ENCODE results near the gene MTFMT.
"Not testable (repeated sequence)": the region's sequence is repeated elsewhere in the genome, so short reads cannot be mapped to it uniquely, and the experiment has no call there.

The MTFMT gene

DNA sequence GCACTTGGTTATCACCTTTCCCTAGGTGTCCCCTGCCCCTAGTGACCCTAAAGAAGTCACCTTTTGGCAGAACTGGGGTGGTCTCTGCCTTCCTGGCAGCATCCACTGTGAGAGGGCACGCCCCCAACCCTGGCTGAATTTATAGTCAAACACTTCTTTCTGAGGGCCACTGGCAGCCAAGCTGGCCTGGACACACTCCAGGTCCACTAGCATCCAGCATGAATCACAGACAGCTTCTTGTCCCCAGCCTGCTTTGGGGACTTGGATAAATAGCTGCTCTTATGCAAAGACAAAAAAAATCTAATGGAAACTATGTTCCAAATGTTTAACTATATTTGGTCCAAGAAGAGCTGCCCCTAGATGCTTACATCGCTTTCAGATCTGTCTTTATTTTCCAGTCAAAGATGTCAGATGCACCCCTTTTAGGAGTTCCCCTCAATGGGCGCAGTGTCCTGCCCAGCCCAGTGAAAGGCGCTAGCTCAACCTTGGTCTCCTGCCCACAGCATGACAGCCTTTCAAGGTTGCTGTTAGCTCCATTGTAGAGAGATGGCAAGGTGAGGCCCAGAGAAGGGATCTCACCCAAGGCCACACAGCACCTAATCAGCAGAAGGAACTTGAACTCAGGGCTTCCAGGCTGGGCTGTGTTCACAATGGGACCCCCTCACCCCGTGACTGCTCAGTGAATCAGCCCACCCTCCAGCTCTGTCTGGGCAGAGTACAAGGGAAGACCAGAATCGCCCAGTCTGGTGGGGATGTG is 31.4 kb upstream of the MTFMT start:
- DNase-seq (ENCODE audit: low read depth), result no peak

DNA sequence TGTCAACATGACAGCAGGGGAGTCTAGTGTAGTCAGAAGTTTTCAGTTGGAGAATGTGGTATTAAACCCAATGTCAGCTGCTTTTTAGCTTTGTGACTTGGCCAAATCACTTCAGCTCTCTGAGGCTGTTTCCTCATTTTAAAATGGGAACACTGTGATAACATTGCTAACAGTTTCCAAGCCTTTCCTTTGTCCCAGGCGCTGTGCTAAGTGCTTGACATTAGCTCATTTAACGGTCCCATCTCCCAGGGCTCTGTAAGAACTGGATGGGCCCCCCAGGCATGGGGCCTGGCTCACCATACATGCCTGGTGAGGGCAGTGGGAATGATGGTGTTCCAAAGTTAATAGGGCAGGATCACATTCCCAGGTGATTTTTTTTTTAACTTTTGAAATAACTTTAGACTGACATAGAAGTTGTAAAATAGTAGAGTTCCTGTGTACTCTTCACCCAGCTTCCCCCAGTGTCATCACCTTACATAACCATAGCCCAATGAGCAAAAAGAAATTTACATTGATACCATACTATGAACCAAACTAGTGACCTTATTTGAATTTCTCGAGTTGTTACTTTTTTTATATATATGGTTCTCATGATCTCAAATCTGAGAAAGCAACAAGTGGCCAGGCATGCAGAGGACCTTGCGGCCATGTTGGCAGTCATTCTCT is 30.6 kb upstream of the MTFMT start:
- no peak for DNase-seq (ENCODE audit: low read depth)

DNA sequence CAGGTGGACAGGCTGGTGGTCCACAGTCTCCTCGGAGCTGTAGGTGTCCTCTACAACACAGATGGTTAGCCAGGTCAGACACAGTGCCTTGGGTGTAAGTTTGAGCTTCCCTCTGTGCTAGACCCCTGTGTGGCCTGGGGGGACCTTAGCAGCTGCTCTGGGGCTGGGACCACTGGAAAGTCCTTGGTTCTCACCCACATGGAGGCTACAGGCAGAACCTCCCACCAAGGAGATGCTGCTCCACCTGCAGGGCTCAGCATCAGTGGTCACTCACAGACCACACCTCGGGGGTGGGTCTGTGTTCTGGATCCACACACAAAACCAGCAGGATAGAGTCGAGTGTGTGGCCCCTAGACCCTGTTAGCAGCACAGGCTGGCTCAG is 29.9 kb upstream of the MTFMT start:
- no peak for DNase-seq (ENCODE audit: low read depth)

DNA sequence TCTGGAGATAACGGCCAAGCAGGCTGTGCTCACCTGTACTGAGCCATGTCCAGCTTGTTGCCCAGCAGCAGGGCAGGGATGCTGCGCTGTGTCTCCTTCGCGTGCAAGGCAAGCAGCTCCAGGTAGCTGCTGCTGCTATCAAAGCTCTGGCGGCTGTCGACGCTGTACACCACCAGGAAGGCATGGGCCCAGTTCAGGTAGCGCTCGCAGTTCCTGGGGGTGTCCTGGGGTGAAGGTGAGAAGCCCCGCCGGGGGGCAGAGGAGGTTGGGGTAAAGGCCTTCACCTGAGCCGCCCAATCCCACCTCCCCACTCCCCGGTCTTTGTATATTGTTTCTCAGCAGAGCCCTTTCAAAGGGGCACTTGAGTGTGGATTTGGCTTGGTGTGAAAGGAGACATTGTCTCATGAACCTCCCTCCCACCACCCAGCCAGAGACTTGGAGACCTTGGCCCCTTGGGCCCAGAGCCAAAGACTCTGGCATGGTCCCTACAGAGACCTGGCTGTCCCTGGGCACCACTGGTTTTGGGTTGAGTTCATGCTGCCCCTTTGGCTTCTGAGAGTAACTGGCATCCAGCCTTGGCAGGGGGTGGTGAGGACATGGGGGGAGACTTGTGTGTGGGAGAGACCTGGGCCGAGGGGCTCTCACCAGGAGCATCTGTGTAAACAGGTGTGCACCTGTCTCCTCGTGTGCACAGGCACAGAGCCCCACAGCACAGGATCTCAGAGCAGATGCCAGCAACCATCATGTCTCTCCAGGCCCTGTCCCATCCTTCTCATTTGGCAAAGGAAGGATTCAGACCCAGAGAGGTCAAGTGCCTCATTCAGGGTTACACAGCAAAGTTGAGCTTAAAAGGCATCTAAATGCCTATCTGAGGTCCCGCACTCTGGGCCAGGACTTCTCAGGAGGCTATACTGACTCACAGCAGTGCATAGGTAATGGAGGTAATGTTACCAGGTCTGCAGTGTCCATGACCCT is 29.2 kb upstream of the MTFMT start:
- DNase-seq (ENCODE audit: low read depth), result no peak

DNA sequence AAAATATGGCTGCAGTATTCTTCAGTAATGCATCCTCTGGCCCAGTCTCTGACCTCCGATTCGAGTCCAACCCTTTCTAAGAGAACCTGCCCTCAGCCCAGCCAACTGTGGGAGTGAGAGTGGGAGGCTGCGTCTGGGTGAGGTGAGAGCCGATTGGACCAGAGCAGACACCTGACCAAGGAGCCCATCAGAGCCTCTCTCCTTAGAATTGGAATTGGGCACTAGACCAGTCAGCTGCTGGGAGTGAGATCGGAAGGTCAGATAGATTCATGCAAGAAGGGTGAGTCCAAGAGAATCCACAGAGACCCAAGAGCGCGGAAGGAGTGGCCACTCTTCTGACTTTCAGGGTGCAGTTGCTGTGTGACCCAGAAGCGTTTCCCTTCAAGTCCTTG is 28.1 kb upstream of the MTFMT start:
- DNase-seq (ENCODE audit: low read depth), result no peak

DNA sequence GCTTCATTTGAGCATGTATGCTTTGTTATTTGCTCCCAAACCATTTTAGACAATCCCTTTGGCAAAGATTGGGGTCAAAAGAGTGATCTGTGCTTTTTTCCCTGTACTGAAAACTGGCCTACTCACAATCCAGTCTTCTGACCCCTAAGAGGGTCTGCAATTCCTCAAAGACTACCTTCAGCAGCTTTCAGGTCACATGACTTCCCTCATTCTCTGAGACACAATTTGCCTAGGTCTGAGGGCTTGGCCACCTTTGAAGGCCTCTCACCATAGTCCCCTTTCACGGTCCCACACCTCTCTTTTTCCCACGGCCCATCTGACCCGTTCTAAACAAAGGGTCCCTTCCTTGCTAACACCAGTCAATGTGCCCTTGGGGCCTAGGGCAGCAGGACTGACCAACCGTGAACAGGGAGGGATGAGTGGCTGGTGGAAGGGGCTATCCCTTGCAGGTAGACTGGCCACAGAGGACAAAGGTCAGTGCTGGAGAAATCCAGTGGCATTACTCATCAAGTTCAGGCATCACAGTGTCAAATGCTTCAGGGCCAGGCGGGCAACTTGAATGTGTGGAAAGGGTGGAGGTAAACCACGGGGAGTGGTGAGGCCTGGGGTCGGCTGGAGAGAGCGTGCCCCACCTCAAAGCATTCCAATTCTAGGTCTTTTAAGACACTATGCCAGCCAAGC is 27.6 kb upstream of the MTFMT start:
- no peak for DNase-seq (ENCODE audit: low read depth)

DNA sequence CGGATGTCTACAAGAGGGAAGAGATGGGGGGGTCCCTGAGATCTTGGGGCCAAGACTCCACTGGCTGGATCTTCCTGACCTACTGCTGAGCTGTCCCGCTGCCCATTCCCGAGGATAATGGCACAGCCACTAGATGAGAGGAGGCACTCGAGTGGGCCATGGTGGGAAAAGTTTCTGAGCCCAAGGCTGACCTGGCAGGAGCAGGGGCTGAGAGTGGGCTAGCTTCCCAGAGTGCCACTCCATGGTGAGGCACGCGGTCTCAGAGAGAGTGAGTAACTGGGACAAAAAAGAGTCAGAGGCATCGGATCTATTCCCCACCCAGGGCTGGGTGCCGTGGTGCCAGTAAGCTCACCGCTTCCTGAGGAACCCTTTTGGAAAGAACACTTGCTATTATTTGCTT is 26.7 kb upstream of the MTFMT start:
- DNase-seq (ENCODE audit: low read depth), result no peak

DNA sequence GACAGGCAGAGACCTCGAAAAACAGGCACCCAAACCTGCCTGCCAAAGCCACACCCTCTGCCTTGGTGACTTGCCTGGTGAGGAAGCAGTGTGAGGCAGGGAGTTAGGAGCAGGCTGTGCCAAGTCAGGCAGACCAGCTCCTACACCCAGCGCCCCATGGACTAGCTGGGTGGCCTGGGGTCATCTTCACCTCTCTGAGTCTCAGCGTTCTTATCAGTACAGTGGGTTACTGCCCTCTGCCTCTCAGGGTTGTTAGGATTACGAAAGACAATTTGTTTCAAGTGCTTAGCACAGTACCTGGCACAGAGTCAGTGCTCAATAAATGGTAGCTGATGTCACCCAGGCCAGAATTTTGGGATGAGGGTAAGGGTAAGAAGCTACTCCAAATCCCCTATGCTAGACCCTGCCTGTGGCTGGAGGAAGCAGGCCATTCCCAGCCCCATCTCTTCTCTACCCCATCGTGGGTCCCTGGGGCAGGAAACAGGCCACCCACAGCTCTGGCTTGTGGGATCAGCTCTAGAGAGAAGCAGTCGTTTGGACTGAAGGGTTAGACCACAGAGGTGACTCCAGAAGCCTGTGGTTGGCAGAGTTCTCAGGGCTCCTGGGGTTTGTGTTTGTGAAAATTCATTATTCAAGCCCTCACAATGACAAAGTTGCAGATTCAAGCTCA is 25.9 kb upstream of the MTFMT start:
- no peak for DNase-seq (ENCODE audit: low read depth)

DNA sequence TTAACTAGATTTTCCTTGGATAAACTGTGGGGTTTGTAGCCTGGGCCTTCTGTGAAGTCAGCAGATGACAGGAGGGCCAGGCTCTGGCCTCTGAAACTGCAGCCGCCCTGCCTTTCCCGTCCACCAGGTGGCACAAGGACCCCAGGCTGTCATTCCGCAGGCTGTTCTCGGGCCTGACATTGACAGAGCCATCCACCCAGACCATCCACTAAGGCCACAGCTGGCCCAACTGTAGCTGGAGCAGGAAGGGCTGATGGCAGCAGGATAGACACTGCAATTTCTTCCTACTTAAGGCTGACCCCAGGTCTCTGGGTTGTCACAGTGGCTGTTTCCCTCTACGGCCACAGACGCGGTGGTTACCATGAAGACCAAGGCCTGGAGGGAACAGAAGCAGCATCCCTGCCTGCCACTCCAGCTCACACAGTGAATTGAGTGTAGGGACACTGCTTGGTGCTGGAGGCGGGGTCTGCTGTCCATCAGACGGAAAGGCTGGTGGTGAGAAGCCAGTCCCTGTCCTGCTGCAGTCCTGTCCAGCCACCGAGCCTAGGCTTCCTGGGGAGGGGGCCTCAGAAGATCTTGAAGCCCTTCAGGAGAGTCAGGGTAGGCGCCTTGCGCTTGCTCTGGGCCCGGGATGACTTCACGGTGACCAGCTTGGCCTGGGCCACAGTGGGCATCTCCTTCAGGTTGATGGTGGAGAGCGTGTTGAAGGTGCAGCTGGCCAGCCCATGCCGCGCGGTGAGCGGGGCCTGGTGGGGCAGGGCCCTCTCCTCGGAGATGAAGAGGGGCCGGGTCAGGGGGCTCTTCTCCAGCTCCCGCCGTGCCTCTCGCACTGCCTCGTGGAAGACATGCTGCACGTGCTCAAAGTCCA is 25.1 kb upstream of the MTFMT start:
- no peak for DNase-seq (ENCODE audit: low read depth)

DNA sequence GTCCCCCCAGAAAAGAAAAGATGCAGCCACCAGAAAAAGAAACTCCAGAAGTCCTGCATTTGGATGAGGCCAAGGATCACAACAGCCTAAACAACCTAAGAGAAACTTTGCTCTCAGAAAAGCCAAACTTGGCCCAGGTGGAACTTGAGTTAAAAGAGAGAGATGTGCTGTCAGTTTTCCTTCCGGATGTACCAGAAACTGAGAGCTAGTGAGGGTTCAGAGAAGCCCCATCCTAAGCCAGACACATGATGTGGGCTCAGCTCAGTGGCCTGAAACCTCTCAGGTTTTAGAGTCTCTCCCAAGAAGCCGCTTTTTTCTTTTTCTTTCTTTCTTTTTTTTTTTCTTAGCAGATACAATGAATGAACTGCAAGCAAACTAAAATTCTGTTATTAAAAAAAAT is 23.5 kb upstream of the MTFMT start:
- no peak for DNase-seq (ENCODE audit: low read depth)

DNA sequence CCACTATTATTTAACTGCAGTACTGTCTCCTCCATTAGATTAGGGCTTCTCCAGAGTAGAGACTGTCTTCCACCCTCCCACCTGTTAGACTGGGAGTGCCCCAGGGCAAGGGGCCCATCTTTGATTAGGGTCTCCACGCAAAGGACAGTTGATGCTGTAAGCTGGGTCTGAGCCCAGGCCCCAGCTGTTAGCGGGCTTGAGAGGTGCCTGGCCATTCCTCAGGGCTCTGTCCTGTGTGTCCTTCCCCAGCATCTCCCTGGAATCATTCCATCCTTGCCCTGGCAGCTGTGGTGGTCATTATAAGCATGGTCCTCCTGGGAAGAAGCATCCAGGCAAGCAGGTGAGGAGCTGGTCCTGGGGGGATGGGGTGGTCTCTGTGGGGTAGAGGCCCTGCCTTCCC is 21.8 kb upstream of the MTFMT start:
- no peak for DNase-seq (ENCODE audit: low read depth)

DNA sequence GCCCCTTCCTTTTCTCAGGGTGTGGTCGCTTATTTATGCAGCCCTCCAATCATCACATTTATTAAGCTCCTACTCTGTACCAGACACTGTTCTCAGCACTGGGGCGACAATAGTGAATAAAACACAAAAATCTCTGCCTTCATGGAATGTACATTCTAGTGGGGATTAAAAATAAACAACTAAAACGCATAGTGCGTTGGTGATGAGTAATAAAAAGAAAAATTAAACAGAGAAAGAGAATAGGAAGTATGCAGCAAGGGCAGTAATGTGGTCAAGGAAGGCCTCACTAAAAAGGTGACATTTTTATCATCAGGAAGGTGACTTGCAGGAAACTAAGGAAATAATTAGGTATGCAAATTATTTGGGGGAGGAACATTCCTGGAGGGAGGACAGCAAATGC is 20.8 kb upstream of the MTFMT start:
- DNase-seq (ENCODE audit: low read depth), result no peak

DNA sequence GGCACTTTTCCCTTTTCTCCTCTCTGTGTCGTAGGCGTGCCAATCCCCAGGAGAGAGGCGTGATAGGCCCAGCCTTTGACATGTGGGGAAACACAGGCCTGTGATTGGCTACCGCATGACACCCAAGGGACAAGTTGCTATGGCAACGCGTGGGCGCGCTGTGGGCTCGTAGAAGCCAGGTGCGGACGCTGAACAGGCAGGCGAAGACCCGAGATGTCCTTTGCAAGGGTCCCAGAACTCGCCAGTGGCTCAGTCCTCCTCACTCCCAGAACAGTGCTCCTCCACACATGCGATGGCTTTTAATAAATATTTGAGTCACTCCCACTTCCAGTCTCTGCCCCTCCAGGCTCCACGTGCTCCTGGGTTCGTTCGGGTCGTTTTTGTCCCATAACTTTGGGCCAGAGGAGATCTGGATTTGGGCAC is 20.0 kb upstream of the MTFMT start:
- peak; percentile 61 for DNase-seq (ENCODE audit: low read depth)

DNA sequence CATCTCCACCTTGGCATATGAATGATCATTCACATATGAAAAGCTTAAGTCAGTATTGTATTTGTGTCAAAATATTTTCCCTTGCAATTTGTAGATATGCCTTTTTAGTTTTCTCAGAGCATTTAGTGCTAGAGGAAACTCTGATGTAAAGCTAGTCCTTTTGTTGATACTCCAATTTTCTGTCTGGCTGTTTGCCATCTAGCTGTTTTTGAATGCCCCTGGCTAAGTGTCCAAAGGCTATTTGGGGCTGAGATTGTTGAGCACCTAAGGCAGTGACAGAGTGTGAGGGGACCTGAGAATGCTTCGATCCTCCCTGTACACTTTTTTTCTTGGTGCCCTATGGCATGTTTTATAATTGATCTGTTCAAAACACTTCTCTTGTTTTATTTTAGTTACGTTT is 18.8 kb upstream of the MTFMT start:
- no peak for DNase-seq (ENCODE audit: low read depth)

DNA sequence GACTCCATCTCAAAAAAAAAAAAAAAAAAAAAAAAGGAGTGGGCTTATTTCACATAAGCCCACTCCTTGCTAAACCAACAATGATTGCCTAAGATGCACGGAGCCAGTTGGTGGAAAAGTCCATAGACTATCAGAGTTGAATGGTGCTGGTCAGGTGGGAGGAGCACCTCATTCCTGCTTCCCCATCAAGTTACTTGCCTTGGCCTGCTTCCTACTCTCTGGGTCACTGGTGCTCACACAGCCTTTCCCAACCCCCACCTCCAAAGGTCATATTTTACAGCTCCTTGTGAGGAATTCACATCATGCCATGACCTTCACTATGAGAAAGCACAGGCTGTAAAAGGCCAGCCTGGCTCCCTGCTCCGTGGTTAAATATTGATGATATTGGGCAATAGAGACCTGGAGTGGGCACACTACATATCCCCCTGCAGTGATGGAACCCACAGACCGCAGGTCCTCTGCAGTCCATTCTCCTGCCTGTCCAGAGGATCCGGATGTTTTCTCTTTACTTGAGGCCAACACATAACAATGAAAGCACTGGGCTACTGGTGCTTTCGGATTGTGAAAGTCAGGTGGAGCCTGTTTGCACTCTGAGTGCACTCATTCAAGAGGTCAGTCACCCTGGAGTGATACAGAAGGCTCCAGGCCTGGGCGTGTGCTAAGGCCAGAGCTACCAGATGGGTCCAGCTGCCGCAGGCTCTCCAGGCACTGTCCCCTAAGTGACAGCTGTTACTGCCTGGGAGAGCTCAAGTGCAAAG is 15.5 kb upstream of the MTFMT start, which contains the start of gene SLC51B:
TSS of gene SLC51B (plus strand) at position 664 of the 758 bp plus-strand sequence. CDS start 4,618 bp downstream, outside the sequence.
- no peak for DNase-seq (ENCODE audit: low read depth)

DNA sequence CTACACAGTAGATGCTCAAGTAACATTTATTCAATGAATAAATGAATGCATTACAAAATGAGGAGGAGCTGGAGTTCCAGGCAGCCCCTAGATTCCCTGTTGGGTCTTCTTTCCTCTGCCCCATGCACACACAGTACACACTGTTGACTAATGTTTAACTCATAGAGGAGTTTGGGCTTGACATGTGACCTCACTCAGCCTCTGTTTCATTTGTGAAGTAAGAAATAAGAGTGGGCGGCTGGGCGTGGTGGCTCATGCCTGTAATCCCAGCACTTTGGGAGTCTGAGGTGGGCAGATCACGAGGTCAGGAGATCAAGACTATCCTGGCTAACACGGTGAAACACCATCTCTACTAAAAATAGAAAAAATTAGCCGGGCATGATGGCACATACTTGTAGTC is 14.8 kb upstream of the MTFMT start:
- not testable (repeated sequence) for DNase-seq (ENCODE audit: low read depth)

DNA sequence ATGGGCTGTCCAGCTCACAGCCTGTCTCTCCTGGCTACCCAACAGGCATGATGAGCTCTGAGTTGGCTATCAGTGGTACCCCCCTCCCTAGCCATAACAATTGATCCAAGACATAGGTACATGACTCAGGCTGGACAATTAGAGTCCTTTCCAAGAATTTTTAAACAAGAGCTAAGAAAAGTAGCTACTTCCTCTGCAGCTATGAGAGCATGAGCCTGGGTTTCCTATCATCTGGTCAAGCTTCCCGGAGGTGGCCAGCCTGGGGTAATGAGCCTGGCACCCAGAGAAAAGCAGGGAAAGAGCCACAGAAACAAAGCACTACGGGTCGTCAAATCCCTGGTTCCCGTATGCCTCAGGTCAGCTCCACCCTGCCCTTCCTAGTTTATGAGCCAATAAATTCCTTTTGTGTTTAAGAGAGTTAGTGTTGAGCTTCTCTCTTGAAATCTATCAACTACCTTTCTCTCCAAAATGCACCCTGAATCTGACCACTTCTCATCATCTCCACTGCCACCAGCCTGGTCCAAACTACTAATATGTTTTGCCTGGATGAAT is 13.4 kb upstream of the MTFMT start:
- no peak for DNase-seq (ENCODE audit: low read depth)

DNA sequence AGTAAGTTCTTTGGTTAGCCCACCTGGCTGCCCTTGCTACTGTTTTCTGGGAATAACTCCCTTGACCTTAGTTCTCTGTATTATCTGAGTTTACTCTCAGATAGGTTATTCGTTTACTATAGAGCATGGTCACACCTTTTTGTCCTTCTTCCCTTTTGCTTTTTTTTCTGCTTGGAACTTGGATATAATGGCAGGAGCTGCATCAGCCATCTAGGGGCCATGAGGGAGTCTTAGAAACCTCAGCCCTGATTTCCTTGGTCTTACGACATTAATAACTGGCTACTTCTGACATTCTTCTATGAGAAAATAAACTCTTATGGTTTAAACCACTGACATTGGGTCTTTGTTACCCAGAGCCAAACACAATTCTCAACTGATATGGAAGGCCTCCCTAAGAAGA is 12.3 kb upstream of the MTFMT start:
- no peak for DNase-seq (ENCODE audit: low read depth)

DNA sequence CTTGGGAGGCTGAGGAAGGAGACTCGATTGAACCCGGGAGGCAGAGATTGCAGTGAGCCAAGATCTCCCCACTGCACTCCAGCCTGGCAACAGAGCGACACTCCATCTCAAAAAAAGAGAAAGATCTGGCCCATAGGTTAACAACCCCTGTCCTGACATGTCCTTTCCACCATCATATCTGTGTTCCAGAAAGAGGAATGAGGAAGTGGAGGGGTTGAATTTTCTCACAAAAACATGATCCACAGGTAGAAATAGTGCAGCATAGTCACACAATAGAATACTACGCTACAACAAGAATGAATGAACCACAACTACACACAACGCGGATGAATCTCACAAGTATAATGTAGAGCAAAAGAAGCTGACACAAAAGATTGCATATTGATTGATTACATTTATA is 11.0 kb upstream of the MTFMT start:
- no peak for DNase-seq (ENCODE audit: low read depth)
